Uterus (tissue), 4 donors: ENCODE measurements around the gene NAV2. TPM values are rescaled to one million over a fixed set of nuclear protein-coding genes. Genes with fewer than 3 reads are reported as not detected.
A peak's percentile ranks its signal among the peaks of the same experiment; 100 is the strongest.

Experiments used
- DNase-seq, 2 donors: peaks; one replicate each; pipeline ENCODE4 v3.0.0-alpha.2; 2019 to 2020
- H3K27ac ChIP-seq, 2 donors: fragments of 200-600 bp; sonication (generic); 1 replicate in 1 of 2; 2 replicates in 1 of 2; pipeline ENCODE4 v1.5.1; 2016 to 2018
- H3K27me3 ChIP-seq, 2 donors: fragments of 200-600 bp; sonication (generic); one replicate each; pipeline ENCODE4 v1.5.1; 2018 to 2019; ENCODE audit warnings: control low read depth in 1 of 2
- H3K36me3 ChIP-seq, 2 donors: fragments of 200-600 bp; sonication (generic); one replicate each; pipeline ENCODE4 v1.5.1; 2019; ENCODE audit warnings: control low read depth in 1 of 2
- H3K4me1 ChIP-seq, 2 donors: fragments of 200-600 bp; sonication (generic); one replicate each; pipeline ENCODE4 v1.5.1; 2018 to 2019; ENCODE audit warnings: control low read depth in 1 of 2
- H3K4me3 ChIP-seq, 2 donors: fragments of 200-600 bp; sonication (generic); 1 replicate in 1 of 2; 2 replicates in 1 of 2; pipeline ENCODE4 v1.5.1; 2018 to 2019; ENCODE audit warnings: mild to moderate bottlenecking in 1 of 2
- H3K9me3 ChIP-seq, 2 donors: fragments of 200-600 bp; sonication (generic); one replicate each; pipeline ENCODE4 v1.5.1; 2019; ENCODE audit warnings: control low read depth in 1 of 2
- CTCF ChIP-seq, 4 experiments: fragments of 200-600 bp in 2 of 4; fragments of 450-650 bp in 2 of 4; sonication (generic) in 2 of 4; IDR thresholded peaks; one replicate each; pipeline ENCODE4 v1.5.1; 2016 to 2019; ENCODE audit warnings: antibody characterized with exemption in 4 of 4, mild to moderate bottlenecking in 2 of 4, moderate library complexity in 1 of 4
- POLR2A ChIP-seq, 2 donors: fragments of 450-650 bp; IDR thresholded peaks; one replicate each; pipeline ENCODE4 v1.6.1; 2016; ENCODE audit warnings: antibody characterized with exemption in 2 of 2, mild to moderate bottlenecking in 1 of 2, moderate library complexity in 1 of 2
- intact Hi-C: fragments of 100-400 bp; cut with DNase I; formaldehyde crosslinking; loops from one replicate; pipeline ENCODE4 v1.15.1; 2023; ENCODE audit warnings: low total_unique reads
- total RNA-seq, 4 donors: library from RNA; depleted of rRNA in 3 of 4; stranded (reverse); fragments of >200 nt in 3 of 4; gene quantifications; one replicate each; pipeline versions ENCODE4 v1.1.0 to v1.2.4, GENCODE V29; 2014 to 2023
- donor health status: DM: yes; HTN: yes; CAD: no.

Gene NAV2
- total RNA-seq, 4 donors from 2014 or later: 2.6 to 31.6 (median 5.7) TPM

- no peak overlapping the region for H3K4me3 ChIP-seq
- DNase-seq: peak; percentile 63 to 69
- H3K4me1 ChIP-seq: no peaks in the 10 kb centered on the region
- intact Hi-C loops: loop anchor here (10.0 kb wide), 1 partner anchor 58 kb away; no protein-coding TSS in a partner anchor
- H3K27ac ChIP-seq: peak overlapping the region; percentile 66 to 73
- TF ChIP-seq POLR2A (IDR thresholded peaks at IDR 0.05) (no peak), CTCF (IDR thresholded peaks at IDR 0.05) (no peak)
- H3K9me3 ChIP-seq: no peaks in the 10 kb centered on the region
- H3K27me3 ChIP-seq: no peaks in the 10 kb centered on the region
- H3K36me3 ChIP-seq: no peaks in the 10 kb centered on the region
Observed at GRCh38 chr11:20056109-20056949, 343.7 kb downstream of the NAV2 start.

- peak overlapping the region; percentile 66 to 73 for H3K27ac ChIP-seq
Observed at GRCh38 chr11:20056950-20057943, 344.6 kb downstream of the NAV2 start.

GRCh38 chr11:20058749-20059458, 346.3 kb downstream of the NAV2 start:
- no peak for TF ChIP-seq CTCF (IDR thresholded peaks at IDR 0.05)
- TF ChIP-seq POLR2A (IDR thresholded peaks at IDR 0.05): no peak
- Histone ChIP-seq H3K36me3 (no peaks in the 10 kb centered on the region), H3K9me3 (no peaks in the 10 kb centered on the region), H3K4me3 (no peak overlapping the region), H3K4me1 (no peaks in the 10 kb centered on the region), H3K27me3 (no peaks in the 10 kb centered on the region), H3K27ac (no peak overlapping the region)
- intact Hi-C loops: loop anchor here (10.0 kb wide), 1 partner anchor 56 kb away; no protein-coding TSS in a partner anchor
- no peak for DNase-seq

More at GRCh38 chr11:20056950-20057943, 344.6 kb downstream of the NAV2 start:
- TF ChIP-seq CTCF (IDR thresholded peaks at IDR 0.05): no peak
- no peak for TF ChIP-seq POLR2A (IDR thresholded peaks at IDR 0.05)
- Histone ChIP-seq H3K4me3 (no peak overlapping the region), H3K9me3 (no peaks in the 10 kb centered on the region), H3K4me1 (no peaks in the 10 kb centered on the region), H3K27me3 (no peaks in the 10 kb centered on the region), H3K36me3 (no peaks in the 10 kb centered on the region)
- no peak for DNase-seq
- intact Hi-C loops: loop anchor here (10.0 kb wide), 1 partner anchor 58 kb away; no protein-coding TSS in a partner anchor

- H3K9me3 ChIP-seq: no peaks in the 10 kb centered on the region
- H3K27ac ChIP-seq: no peak overlapping the region
- no peaks in the 10 kb centered on the region for H3K4me1 ChIP-seq
- no peak overlapping the region for H3K4me3 ChIP-seq
- no peaks in the 10 kb centered on the region for H3K27me3 ChIP-seq
- DNase-seq: no peak
- TF ChIP-seq POLR2A (IDR thresholded peaks at IDR 0.05) (no peak), CTCF (IDR thresholded peaks at IDR 0.05) (no peak)
- H3K36me3 ChIP-seq: no peaks in the 10 kb centered on the region
- intact Hi-C loops: loop anchor here (10.0 kb wide), 1 partner anchor 55 kb away; no protein-coding TSS in a partner anchor
Observed at GRCh38 chr11:20059587-20060021, 347.0 kb downstream of the NAV2 start.
